ENCODE measurements around the gene OR8J3.

GRCh38 chr11:56160217-56160616 lies 20.2 kb upstream of the OR8J3 start, which contains the start of gene OR8K5:
- TF ChIP-seq CTCF (IDR thresholded peaks at IDR 0.05) (no peak), POLR2A (IDR thresholded peaks at IDR 0.05) (no peak), EP300 (IDR thresholded peaks at IDR 0.05) (no peak), POLR2AphosphoS5 (IDR thresholded peaks at IDR 0.05) (no peak)

All from stomach (tissue), 4 donors.